ENCODE data around the gene INAFM1. TPM values are rescaled to one million over a fixed set of nuclear protein-coding genes. Genes with fewer than 3 reads are reported as not detected.

The INAFM1 gene
- total and polyA plus RNA-seq, 2 donors (not counting 3 experiments of a cell fraction or from before 2014, with no cell fraction given): 2.8 to 8.3 TPM

DNA sequence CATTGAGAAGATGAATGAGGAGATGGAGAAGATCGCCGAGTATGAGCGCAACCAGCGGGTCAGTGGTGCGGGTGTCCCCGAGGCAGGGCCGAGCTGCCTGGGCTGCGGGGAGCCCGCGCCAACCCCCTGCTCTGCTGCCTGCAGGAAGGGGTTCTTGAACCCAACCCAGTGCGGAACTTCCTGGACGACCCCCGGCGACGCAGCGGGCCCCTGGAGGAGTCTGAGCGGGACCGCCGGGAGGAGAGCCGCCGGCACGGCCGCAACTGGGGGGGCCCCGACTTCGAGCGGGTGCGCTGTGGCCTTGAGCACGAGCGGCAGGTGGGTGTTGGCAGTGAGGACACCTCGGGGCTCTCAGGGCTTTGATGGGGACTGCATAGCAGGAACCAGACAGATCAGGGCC lies 10.1 kb upstream of the INAFM1 start:
- no peaks in the 10 kb centered on the region for H4K20me1 ChIP-seq (replicated peaks; ENCODE audit: control insufficient read depth, extremely low read depth, insufficient read depth, low read length)
- TF ChIP-seq GATA2 (IDR thresholded peaks at IDR 0.05; ENCODE audit: insufficient read depth, insufficient read length, low read depth, low read length) (no peak), POLR2AphosphoS5 (IDR thresholded peaks at IDR 0.05; ENCODE audit: insufficient read depth, low read depth, low read length) (no peak), MYC (IDR thresholded peaks at IDR 0.05; ENCODE audit: low read depth, low read length) (no peak), EZH2 (IDR thresholded peaks at IDR 0.05; ENCODE audit: borderline replicate concordance, low read depth, low read length, severe bottlenecking) (no peak), FOS (IDR thresholded peaks at IDR 0.05; ENCODE audit: borderline replicate concordance, insufficient read depth, low read length) (no peak)

DNA sequence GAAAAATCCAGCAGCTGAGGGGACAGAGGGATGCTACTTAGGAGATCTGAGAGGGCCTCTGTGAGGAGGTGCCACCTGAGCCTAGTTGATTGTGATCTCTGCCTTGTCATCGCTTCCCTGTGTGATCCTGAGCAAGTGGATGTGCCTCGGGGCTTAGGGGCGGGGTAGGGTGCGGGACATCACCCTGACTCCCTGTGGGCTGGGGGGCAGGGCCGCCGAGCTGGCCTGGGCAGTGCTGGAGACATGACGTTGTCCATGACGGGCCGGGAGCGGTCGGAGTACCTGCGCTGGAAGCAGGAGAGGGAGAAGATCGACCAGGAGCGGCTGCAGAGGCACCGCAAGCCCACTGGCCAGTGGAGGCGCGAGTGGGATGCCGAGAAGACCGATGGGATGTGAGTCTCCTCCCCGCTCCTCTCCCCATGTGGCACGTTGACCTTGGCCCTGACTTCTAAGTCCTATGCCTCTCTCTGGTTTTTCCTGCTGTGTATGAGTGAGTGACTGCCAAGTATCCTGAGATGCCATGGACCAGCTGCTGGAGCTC lies 8.2 kb upstream of the INAFM1 start:
- Histone ChIP-seq H3K9me1 (replicated peaks; ENCODE audit: control insufficient read depth, extremely low read depth, insufficient read depth, low read length) (no peaks in the 10 kb centered on the region), H2AFZ (ENCODE audit: low read depth, low read length) (no peak overlapping the region), H3K4me1 (ENCODE audit: control insufficient read depth, extremely low read depth, insufficient read depth, low read length) (no peaks in the 10 kb centered on the region), H3K4me3 (replicated peaks in 1 of 3; ENCODE audit: insufficient read depth in 1 of 3, low read depth in 1 of 3, low read length in 3 of 3) (no peak overlapping the region), H3K79me2 (ENCODE audit: control insufficient read depth, insufficient read depth, low read length) (no peaks in the 10 kb centered on the region), H4K20me1 (replicated peaks; ENCODE audit: control insufficient read depth, extremely low read depth, insufficient read depth, low read length) (no peaks in the 10 kb centered on the region), H3K9me3 (replicated peaks; ENCODE audit: control insufficient read depth, insufficient read depth, low read length) (no peaks in the 10 kb centered on the region), H3K4me2 (ENCODE audit: insufficient read depth, low read length) (no peak overlapping the region), H3K27me3 (ENCODE audit: control insufficient read depth in 2 of 2, insufficient read depth in 2 of 2, low read length in 2 of 2) (no peaks in the 10 kb centered on the region), H3K36me3 (ENCODE audit: control insufficient read depth in 2 of 2, extremely low read depth in 1 of 2, insufficient read depth in 2 of 2, low read length in 2 of 2) (peaks cover 0 to 37% of the 10 kb centered on the region in 2 experiments), H3K27ac (ENCODE audit: insufficient read depth, low read depth, low read length) (no peak overlapping the region), H3K9ac (replicated peaks; ENCODE audit: extremely low read depth, insufficient read depth, low read length) (no peak overlapping the region)
- ChIA-PET POLR2A (interaction anchor here (0.5 kb wide), 1 partner anchor 1700 kb away, joined by 5 read pairs; no protein-coding TSS in a partner anchor), CTCF (interaction anchor here (0.7 to 1.0 kb wide), 2 partner anchors 9 to 56 kb away, joined by 3 read pairs; no protein-coding TSS in a partner anchor)
- intact Hi-C loops (cut with micrococcal nuclease): no loop called here
- FAIRE-seq (no peak), DNase-seq (ENCODE audit: low read depth, low spot score) (no peak)
- TF ChIP-seq, protein P1, sequence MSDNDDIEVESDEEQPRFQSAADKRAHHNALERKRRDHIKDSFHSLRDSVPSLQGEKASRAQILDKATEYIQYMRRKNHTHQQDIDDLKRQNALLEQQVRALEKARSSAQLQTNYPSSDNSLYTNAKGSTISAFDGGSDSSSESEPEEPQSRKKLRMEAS (IDR thresholded peaks at IDR 0.05; ENCODE audit: insufficient read depth, insufficient read length): no peak
- TF ChIP-seq POLR2AphosphoS5 (IDR thresholded peaks at IDR 0.05; ENCODE audit: insufficient read depth, low read depth, low read length) (no peak), EZH2 (IDR thresholded peaks at IDR 0.05; ENCODE audit: borderline replicate concordance, low read depth, low read length, severe bottlenecking) (no peak), JUN (IDR thresholded peaks at IDR 0.05; ENCODE audit: borderline replicate concordance, insufficient read depth, insufficient read length, low read depth) (no peak), POLR2A (IDR thresholded peaks at IDR 0.05; ENCODE audit: low read depth, low read length) (no peak), GATA2 (IDR thresholded peaks at IDR 0.05; ENCODE audit: insufficient read depth, insufficient read length, low read depth, low read length) (no peak), MYC (IDR thresholded peaks at IDR 0.05; ENCODE audit: low read depth, low read length) (no peak), FOS (IDR thresholded peaks at IDR 0.05; ENCODE audit: borderline replicate concordance, insufficient read depth, low read length) (no peak)
- TF ChIP-seq, protein P2, sequence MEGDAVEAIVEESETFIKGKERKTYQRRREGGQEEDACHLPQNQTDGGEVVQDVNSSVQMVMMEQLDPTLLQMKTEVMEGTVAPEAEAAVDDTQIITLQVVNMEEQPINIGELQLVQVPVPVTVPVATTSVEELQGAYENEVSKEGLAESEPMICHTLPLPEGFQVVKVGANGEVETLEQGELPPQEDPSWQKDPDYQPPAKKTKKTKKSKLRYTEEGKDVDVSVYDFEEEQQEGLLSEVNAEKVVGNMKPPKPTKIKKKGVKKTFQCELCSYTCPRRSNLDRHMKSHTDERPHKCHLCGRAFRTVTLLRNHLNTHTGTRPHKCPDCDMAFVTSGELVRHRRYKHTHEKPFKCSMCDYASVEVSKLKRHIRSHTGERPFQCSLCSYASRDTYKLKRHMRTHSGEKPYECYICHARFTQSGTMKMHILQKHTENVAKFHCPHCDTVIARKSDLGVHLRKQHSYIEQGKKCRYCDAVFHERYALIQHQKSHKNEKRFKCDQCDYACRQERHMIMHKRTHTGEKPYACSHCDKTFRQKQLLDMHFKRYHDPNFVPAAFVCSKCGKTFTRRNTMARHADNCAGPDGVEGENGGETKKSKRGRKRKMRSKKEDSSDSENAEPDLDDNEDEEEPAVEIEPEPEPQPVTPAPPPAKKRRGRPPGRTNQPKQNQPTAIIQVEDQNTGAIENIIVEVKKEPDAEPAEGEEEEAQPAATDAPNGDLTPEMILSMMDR (IDR thresholded peaks at IDR 0.05; ENCODE audit: extremely low read depth in 1 of 2, insufficient read depth in 1 of 2, low read depth in 1 of 2, low read length in 2 of 2): no peak
- dilution Hi-C loops (cut with MboI; ENCODE audit: extremely low pct_ligation_motif_present, low sequenced_read_pairs): no loop called here
- no TSS peak for BruUV-seq (replicated peaks)

More for the DNA sequence above, 10.1 kb upstream of the INAFM1 start:
- POLR2A ChIA-PET: no interaction called here
- intact Hi-C loops (cut with micrococcal nuclease) (no loop called here), dilution Hi-C loops (cut with MboI; ENCODE audit: extremely low pct_ligation_motif_present, low sequenced_read_pairs) (no loop called here)
- DNase-seq (ENCODE audit: low read depth, low spot score) (no peak), FAIRE-seq (no peak)
- no peaks in the 10 kb centered on the region for H3K4me1 ChIP-seq (ENCODE audit: control insufficient read depth, extremely low read depth, insufficient read depth, low read length)
- peaks cover 5 to 36% of the 10 kb centered on the region in 2 experiments for H3K36me3 ChIP-seq (ENCODE audit: control insufficient read depth in 2 of 2, extremely low read depth in 1 of 2, insufficient read depth in 2 of 2, low read length in 2 of 2)
- H3K4me3 ChIP-seq (replicated peaks in 1 of 3; ENCODE audit: insufficient read depth in 1 of 3, low read depth in 1 of 3, low read length in 3 of 3): no peak overlapping the region
- H3K27ac ChIP-seq (ENCODE audit: insufficient read depth, low read depth, low read length): no peak overlapping the region
- H3K9ac ChIP-seq (replicated peaks; ENCODE audit: extremely low read depth, insufficient read depth, low read length): no peak overlapping the region
- no peaks in the 10 kb centered on the region for H3K27me3 ChIP-seq (ENCODE audit: control insufficient read depth in 2 of 2, insufficient read depth in 2 of 2, low read length in 2 of 2)
- H3K4me2 ChIP-seq (ENCODE audit: insufficient read depth, low read length): no peak overlapping the region
- H2AFZ ChIP-seq (ENCODE audit: low read depth, low read length): no peak overlapping the region
- CTCF ChIA-PET: no interaction called here
- no peaks in the 10 kb centered on the region for H3K9me1 ChIP-seq (replicated peaks; ENCODE audit: control insufficient read depth, extremely low read depth, insufficient read depth, low read length)
- BruUV-seq (replicated peaks): no TSS peak
- no peaks in the 10 kb centered on the region for H3K79me2 ChIP-seq (ENCODE audit: control insufficient read depth, insufficient read depth, low read length)
- H3K9me3 ChIP-seq (replicated peaks; ENCODE audit: control insufficient read depth, insufficient read depth, low read length): no peaks in the 10 kb centered on the region

All from endothelial cell of umbilical vein (primary cell).